Osteoblast (primary cell): Measurements from ENCODE around the gene DLG2. TPM values are rescaled to one million over a fixed set of nuclear protein-coding genes. Genes with fewer than 3 reads are reported as not detected.

Source experiments
- DNase-seq: peaks from one replicate; pipeline ENCODE4 v3.0.0; 2011; ENCODE audit warnings: low spot score, mixed read lengths; ENCODE audit not compliant: insufficient read length; ENCODE audit errors: missing footprints
- H2AFZ ChIP-seq: 2 replicates; pipeline ENCODE4 v1.6.0; 2011; ENCODE audit warnings: mild to moderate bottlenecking, low read length
- H3K27ac ChIP-seq: 2 replicates; pipeline ENCODE4 v1.5.1; 2011; ENCODE audit warnings: mild to moderate bottlenecking, low read depth, low read length, moderate library complexity
- H3K27me3 ChIP-seq: 2 replicates; pipeline ENCODE4 v1.6.0; 2012; ENCODE audit warnings: mild to moderate bottlenecking, control low read depth, inconsistent platforms, low read length, moderate library complexity; ENCODE audit not compliant: insufficient read depth
- H3K36me3 ChIP-seq: 2 replicates; pipeline ENCODE4 v1.5.1; 2011; ENCODE audit warnings: mild to moderate bottlenecking, low read length, control low read depth, moderate library complexity; ENCODE audit not compliant: insufficient read depth
- H3K4me1 ChIP-seq: 2 replicates; pipeline ENCODE4 v1.5.1; 2011; ENCODE audit warnings: mild to moderate bottlenecking, low read length, control low read depth, moderate library complexity; ENCODE audit not compliant: insufficient read depth
- H3K4me2 ChIP-seq: 2 replicates; pipeline ENCODE4 v1.6.0; 2011; ENCODE audit warnings: mild to moderate bottlenecking, low read length; ENCODE audit not compliant: insufficient read depth
- H3K4me3 ChIP-seq: fragments of 200-600 bp; sonication (generic); 3 replicates; pipeline ENCODE4 v1.5.1; 2012; ENCODE audit warnings: mild to moderate bottlenecking, low read length, inconsistent platforms; ENCODE audit not compliant: insufficient read depth
- H3K79me2 ChIP-seq: 2 replicates; pipeline ENCODE4 v1.6.0; 2012; ENCODE audit warnings: mild to moderate bottlenecking, low read length, control low read depth, inconsistent platforms; ENCODE audit not compliant: insufficient read depth
- H3K9me3 ChIP-seq: 2 replicates; pipeline ENCODE4 v1.5.1; 2011; ENCODE audit warnings: low read depth, low read length, control low read depth
- H4K20me1 ChIP-seq: 2 replicates; pipeline ENCODE4 v1.6.0; 2012; ENCODE audit warnings: mild to moderate bottlenecking, low read length, control low read depth; ENCODE audit not compliant: insufficient read depth
- CTCF ChIP-seq: IDR thresholded peaks from 2 replicates; pipeline ENCODE4 v1.5.1; 2011; ENCODE audit warnings: mild to moderate bottlenecking, low read depth, low read length, moderate library complexity; ENCODE audit errors: extremely low read depth
- total RNA-seq: library from RNA; depleted of rRNA; stranded (reverse); fragments of >200 nt; gene quantifications from 2 replicates; pipeline ENCODE4 v1.2.3, GENCODE V29; 2012

The DLG2 gene
- total RNA-seq, 1 donor, result 3.3 TPM

DNA sequence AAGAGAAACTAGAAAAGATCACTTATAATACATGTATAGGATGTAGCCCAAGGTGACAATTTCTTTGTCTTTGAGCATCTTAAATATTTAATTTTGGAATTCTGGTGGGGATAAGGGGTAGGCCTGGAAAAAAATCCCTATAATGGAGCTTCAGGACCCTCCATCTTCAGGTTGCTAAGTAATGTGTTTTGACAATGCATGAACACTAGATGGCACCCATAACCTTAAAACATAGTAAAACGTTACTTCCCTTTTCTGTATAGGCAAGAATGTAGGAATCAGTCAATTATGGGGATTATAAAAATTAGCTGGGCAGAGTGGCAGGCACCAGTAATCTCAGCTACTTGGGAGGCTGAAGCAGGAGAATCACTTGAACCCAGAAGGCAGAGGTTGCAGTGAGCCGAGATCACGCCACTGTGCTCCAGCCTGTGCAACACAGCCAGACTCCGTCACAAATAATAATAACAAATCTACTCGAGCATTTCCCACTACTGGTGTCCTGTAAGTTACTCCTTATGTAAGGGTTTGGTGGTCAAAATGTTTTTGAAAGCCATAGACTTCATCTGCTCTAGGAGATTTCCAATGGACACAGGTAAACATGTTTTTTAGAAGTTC lies 1799.1 kb downstream of the DLG2 start:
- Histone ChIP-seq H4K20me1 (no peaks in the 10 kb centered on the region), H3K4me3 (peak overlapping the region; percentile 65), H3K27me3 (no peaks in the 10 kb centered on the region), H3K4me1 (peaks cover 21% of the 10 kb centered on the region), H3K36me3 (no peaks in the 10 kb centered on the region), H3K27ac (peak overlapping the region; percentile 36), H3K79me2 (no peaks in the 10 kb centered on the region), H3K4me2 (peak overlapping the region; percentile 83), H2AFZ (peak overlapping the region; percentile 94), H3K9me3 (no peaks in the 10 kb centered on the region)
- TF ChIP-seq CTCF, result peak; percentile 67
- DNase-seq, result peak; percentile 1

- H2AFZ ChIP-seq, result peak overlapping the region; percentile 16
- no peaks in the 10 kb centered on the region for H3K36me3 ChIP-seq
- TF ChIP-seq CTCF, result no peak
- H3K27ac ChIP-seq, result peak overlapping the region; percentile 36
- H3K9me3 ChIP-seq, result no peaks in the 10 kb centered on the region
- peak overlapping the region; percentile 83 for H3K4me2 ChIP-seq
- H3K27me3 ChIP-seq, result no peaks in the 10 kb centered on the region
- no peaks in the 10 kb centered on the region for H4K20me1 ChIP-seq
- DNase-seq, result peak; percentile 43
- peaks cover 21% of the 10 kb centered on the region for H3K4me1 ChIP-seq
- H3K4me3 ChIP-seq, result peak overlapping the region; percentile 65
- H3K79me2 ChIP-seq, result no peaks in the 10 kb centered on the region
Measured at GRCh38 chr11:83827520-83827919, 1799.6 kb downstream of the DLG2 start.

DNA sequence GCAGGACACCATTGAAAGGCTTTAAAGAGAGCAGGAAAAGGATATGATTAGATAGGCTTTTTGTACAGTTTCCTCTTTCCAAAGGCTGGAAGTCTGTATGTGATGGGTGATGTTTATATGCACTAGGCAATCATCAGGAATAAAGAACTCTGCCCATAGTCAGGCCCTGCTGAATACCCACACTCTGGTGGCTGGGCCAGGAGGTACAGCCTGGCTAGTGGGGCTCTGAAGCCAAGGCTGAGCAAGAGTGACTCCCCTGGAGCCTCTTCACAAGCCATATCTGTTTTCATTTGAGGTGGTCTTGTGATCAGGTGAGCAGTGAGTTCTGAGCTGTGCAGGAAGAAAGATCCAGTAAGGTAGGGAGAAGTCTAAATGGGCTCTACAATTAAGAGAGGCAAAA lies 1801.1 kb downstream of the DLG2 start:
- Histone ChIP-seq H3K4me1 (peaks cover 21% of the 10 kb centered on the region), H3K4me2 (no peak overlapping the region), H3K27ac (no peak overlapping the region), H3K36me3 (no peaks in the 10 kb centered on the region), H3K27me3 (no peaks in the 10 kb centered on the region), H4K20me1 (no peaks in the 10 kb centered on the region), H3K4me3 (no peak overlapping the region), H3K79me2 (no peaks in the 10 kb centered on the region), H3K9me3 (no peaks in the 10 kb centered on the region), H2AFZ (peak overlapping the region; percentile 28)
- TF ChIP-seq CTCF, result no peak
- DNase-seq, result no peak

DNA sequence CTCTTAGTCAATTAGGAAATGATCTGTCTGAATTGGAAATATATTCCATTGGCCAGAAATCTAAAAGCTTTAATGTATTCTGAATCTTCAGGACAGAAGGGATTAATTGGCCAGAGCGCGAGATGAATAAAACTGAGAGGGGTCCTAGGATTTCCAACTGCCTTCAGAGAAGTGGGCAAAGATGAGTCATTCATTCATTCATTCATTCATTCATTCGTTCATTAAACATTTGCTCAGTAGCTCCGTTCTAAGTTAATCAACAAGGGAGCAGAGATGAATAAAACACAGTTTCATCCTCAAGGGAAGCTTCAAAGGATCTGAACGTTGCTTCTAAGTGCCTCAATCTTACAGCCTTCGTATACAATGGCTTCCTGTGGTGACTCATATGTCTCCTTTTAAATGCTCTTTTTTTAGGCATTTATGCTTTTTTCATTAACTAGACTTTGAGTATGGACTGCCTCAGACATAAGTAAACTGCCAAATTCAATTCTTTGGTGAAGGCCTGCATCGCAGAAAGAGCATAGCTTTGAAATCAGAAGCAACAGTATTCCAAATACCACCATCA lies 1803.6 kb downstream of the DLG2 start:
- peak overlapping the region; percentile 5 for H2AFZ ChIP-seq
- peaks cover 20% of the 10 kb centered on the region for H3K4me1 ChIP-seq
- no peaks in the 10 kb centered on the region for H3K79me2 ChIP-seq
- H3K27me3 ChIP-seq, result no peaks in the 10 kb centered on the region
- no peaks in the 10 kb centered on the region for H3K36me3 ChIP-seq
- no peak for DNase-seq
- no peak overlapping the region for H3K4me3 ChIP-seq
- no peak overlapping the region for H3K27ac ChIP-seq
- no peak for TF ChIP-seq CTCF
- H3K4me2 ChIP-seq, result no peak overlapping the region
- H4K20me1 ChIP-seq, result no peaks in the 10 kb centered on the region
- H3K9me3 ChIP-seq, result no peaks in the 10 kb centered on the region
